Hepatocyte (in vitro differentiated cells): ENCODE data around the gene MRPS33.

ENCODE experiments used
- CTCF ChIP-seq: fragments of 200-600 bp; sonication (generic); IDR thresholded peaks from 2 replicates; pipeline ENCODE4 v1.5.1; 2016; ENCODE audit warnings: antibody characterized with exemption, mild to moderate bottlenecking; ENCODE audit not compliant: poor library complexity
- EZH2phosphoT487 ChIP-seq: fragments of 200-600 bp; sonication (generic); IDR thresholded peaks from one replicate; pipeline ENCODE4 v1.6.1; 2018; ENCODE audit warnings: antibody characterized with exemption, mild to moderate bottlenecking, low read depth, moderate library complexity; ENCODE audit not compliant: unreplicated experiment, severe bottlenecking

- TF ChIP-seq CTCF = no peak
- TF ChIP-seq EZH2phosphoT487 = no peak
Observed at GRCh38 chr7:141001546-141001945, 13.2 kb downstream of the MRPS33 start.
